PFSK-1 (cell line): ENCODE data around the gene CASZ1.

ENCODE experiments used
- FOXP2 ChIP-seq: optimal IDR thresholded peaks from 2 replicates; pipeline ENCODE3; 2011; ENCODE audit warnings: borderline replicate concordance, control low read depth, inconsistent platforms; ENCODE audit not compliant: insufficient read depth; ENCODE audit errors: extremely low read length, extremely low read depth
- POLR2AphosphoS5 ChIP-seq: IDR thresholded peaks from 2 replicates; pipeline ENCODE4 v1.6.1; 2012; ENCODE audit warnings: low read depth, mild to moderate bottlenecking, control low read depth, low read length, moderate library complexity
- REST ChIP-seq, 2 experiments: IDR thresholded peaks; 2 replicates each; pipeline versions ENCODE4 v1.6.1 to v1.8.0; 2011 to 2012; ENCODE audit warnings: low read depth in 2 of 2, low read length in 2 of 2, control low read depth in 1 of 2, inconsistent platforms in 1 of 2, mild to moderate bottlenecking in 1 of 2, moderate library complexity in 1 of 2; ENCODE audit not compliant: insufficient read depth in 1 of 2
- SIN3A ChIP-seq: IDR thresholded peaks from 2 replicates; pipeline ENCODE4 v1.6.1; 2012; ENCODE audit warnings: mild to moderate bottlenecking, low read length, moderate library complexity, borderline replicate concordance; ENCODE audit not compliant: insufficient read depth
- TAF1 ChIP-seq: IDR thresholded peaks from 2 replicates; pipeline ENCODE4 v1.6.1; 2012; ENCODE audit warnings: low read length, control low read depth, borderline replicate concordance; ENCODE audit not compliant: insufficient read depth

CASZ1 gene

GRCh38 chr1:10699470-10699835, 97.0 kb downstream of the CASZ1 start:
- TF ChIP-seq TAF1 (no peak), FOXP2 (no peak), REST (IDR thresholded peaks at IDR 0.05; ENCODE audit: insufficient read depth in 1 of 2, low read depth in 2 of 2, low read length in 2 of 2) (no peak), POLR2AphosphoS5 (no peak), SIN3A (no peak)

DNA sequence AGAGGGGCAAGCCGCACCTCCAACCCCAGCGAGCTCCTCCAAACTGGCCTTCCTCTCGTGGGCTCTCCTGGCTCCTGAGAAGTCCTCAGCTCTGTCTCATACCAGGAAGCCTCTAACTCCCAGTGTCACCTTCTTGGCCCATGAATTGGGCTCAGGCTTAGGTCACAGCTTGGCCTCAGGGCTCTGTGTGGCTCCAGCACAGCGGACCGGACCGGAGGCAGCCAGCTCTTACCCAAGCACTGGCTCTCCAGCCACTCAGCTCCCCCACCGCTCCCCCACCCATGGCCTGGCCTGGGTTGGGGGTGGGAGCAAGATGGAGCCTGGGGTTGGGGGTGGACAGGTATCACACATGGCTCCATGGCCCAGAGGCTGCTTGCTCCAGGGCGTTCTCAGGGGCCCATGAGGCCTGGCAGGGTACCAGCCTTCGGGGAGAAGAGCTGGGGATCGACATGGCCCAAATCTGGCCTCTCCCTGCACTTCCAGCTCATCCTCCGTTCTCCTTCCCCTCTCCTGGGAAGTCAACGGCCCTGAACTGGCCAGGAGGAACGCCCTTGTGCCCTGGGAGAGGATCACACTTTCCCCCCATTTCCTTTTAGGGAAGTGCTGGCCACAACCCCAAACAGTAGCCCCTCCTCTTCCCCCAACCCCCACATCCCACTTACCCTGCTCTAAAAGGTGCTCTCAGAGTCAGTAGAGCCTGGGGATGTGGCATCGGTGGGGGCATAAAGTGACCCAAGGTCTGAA, 97.5 kb downstream of the CASZ1 start:
- no peak for TF ChIP-seq SIN3A
- no peak for TF ChIP-seq REST (IDR thresholded peaks at IDR 0.05; ENCODE audit: insufficient read depth in 1 of 2, low read depth in 2 of 2, low read length in 2 of 2)
- no peak for TF ChIP-seq TAF1
- no peak for TF ChIP-seq FOXP2
- TF ChIP-seq POLR2AphosphoS5, result no peak

DNA sequence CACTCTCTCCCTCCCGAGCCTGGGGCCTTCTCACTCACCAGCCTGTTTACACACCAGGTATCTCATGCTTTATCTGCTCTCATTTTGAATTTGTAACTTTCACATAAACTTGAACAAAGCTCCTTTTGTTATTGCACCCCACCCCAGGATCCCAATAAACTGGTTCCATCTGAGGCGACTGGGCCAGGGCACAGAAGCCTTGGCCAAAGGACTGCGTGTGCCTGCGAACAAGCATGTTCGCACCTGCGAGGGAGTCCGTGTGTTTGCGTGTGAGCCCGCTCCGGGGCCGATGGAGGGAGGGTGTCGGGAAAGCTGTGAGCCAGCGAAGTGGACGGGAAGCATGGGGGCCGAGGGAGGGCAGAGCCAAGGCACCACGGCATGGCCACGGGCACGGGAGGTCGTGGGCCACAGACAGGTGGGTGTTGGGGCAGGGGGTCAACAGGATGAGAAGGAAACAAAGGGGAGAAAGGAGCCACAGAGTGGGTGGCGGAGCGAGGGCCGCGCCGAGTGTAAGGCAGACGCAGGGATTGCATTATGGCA, 98.8 kb downstream of the CASZ1 start:
- TF ChIP-seq POLR2AphosphoS5, result no peak
- TF ChIP-seq SIN3A, result no peak
- TF ChIP-seq TAF1, result no peak
- TF ChIP-seq FOXP2, result no peak

DNA sequence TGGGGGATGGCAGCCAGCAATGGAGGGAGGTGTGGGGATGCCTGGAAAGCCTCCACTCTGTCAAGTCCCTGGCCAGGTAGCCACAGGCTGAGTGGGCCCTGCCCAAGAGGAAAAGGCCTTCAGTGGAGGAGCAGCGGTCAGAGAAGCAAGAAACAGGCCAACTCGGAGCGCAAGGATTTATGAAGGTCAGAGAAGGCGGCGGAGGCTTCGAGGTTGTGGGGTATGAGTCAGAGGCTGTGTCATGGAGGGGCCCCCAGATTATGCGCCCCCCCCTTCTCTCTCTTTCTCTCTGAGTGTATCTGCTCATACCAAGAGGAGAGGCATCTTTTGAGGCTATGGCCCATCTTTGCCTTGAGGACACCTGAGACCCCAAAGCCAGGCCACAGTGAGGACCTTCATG, 99.5 kb downstream of the CASZ1 start:
- no peak for TF ChIP-seq POLR2AphosphoS5
- no peak for TF ChIP-seq FOXP2
- TF ChIP-seq SIN3A, result no peak
- TF ChIP-seq REST (IDR thresholded peaks at IDR 0.05; ENCODE audit: insufficient read depth in 1 of 2, low read depth in 2 of 2, low read length in 2 of 2), result no peak
- no peak for TF ChIP-seq TAF1

GRCh38 chr1:10694633-10695627, 101.5 kb downstream of the CASZ1 start:
- no peak for TF ChIP-seq REST (IDR thresholded peaks at IDR 0.05; ENCODE audit: insufficient read depth in 1 of 2, low read depth in 2 of 2, low read length in 2 of 2)
- no peak for TF ChIP-seq FOXP2
- TF ChIP-seq POLR2AphosphoS5, result no peak
- TF ChIP-seq TAF1, result no peak
- no peak for TF ChIP-seq SIN3A
